Muscle of leg (tissue), 11 donors: ENCODE data around the gene PRCP. TPM values are rescaled to one million over a fixed set of nuclear protein-coding genes. Genes with fewer than 3 reads are reported as not detected.
"Not testable (repeated sequence)": the region's sequence is repeated elsewhere in the genome, so short reads cannot be mapped to it uniquely, and the experiment has no call there.

Source experiments
- DNase-seq: peaks from one replicate; pipeline ENCODE4 v3.0.0; 2013
- H3K27ac ChIP-seq: one replicate; pipeline ENCODE4 v1.5.1; 2013; ENCODE audit warnings: mild to moderate bottlenecking, low read length, control low read depth
- H3K27me3 ChIP-seq: one replicate; pipeline ENCODE4 v1.6.1; 2013; ENCODE audit warnings: low read length; ENCODE audit not compliant: control insufficient read depth, insufficient read depth
- H3K36me3 ChIP-seq: one replicate; pipeline ENCODE4 v1.6.1; 2013; ENCODE audit warnings: low read length; ENCODE audit not compliant: control insufficient read depth, insufficient read depth
- H3K4me1 ChIP-seq: one replicate; pipeline ENCODE4 v1.6.1; 2013; ENCODE audit warnings: low read length; ENCODE audit not compliant: control insufficient read depth, insufficient read depth
- H3K4me3 ChIP-seq: one replicate; pipeline ENCODE4 v1.5.1; 2013; ENCODE audit warnings: low read length, control low read depth
- H3K9me3 ChIP-seq: replicated peaks from 2 replicates; pipeline ENCODE4 v1.6.1; 2013; ENCODE audit warnings: low read depth, low read length; ENCODE audit not compliant: control insufficient read depth
- WGBS: methylation state at CpG from one replicate; pipeline ENCODE4 v1.1.5; 2013; ENCODE audit warnings: missing lambda C conversion rate; ENCODE audit not compliant: insufficient coverage; 5-methylcytosine and 5-hydroxymethylcytosine counted together
- polyA plus RNA-seq, 8 donors: library from polyadenylated mRNA; unstranded; fragments of 120-200 nt; gene quantifications; one replicate each; pipeline versions ENCODE4 v1.2.1 to v1.2.3, GENCODE V29; 2013; ENCODE audit warnings: inconsistent platforms in 1 of 8, low replicate concordance in 1 of 8; ENCODE audit not compliant: insufficient read length in 8 of 8, insufficient read depth in 1 of 8
- total RNA-seq: library from RNA; stranded (reverse); fragments of 120-200 nt; gene quantifications from one replicate; pipeline ENCODE4 v1.2.4, GENCODE V29; 2013

PRCP gene
- total and polyA plus RNA-seq, 9 donors: 80.3 to 119 (median 101) TPM

DNA sequence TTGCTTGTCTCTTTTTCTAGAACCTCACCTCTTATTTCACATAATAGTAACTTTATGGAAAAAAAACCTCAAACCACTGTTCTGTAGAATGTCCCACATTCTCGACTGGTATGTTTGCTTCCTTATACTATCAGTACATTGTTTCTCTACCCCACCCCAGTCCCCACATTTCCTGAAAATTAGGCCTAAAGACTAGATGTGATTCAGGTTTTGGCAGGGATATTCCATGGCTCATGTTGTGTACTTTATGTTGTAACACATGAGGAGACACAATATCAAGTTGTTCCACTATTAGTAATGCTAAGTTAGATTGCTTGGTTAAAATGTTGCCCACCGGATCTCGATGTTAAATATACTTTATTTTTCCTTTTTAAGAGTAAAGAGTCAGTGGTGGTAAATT lies 36.0 kb upstream of the PRCP start:
- Histone ChIP-seq H3K36me3 (no peaks in the 10 kb centered on the region), H3K27ac (no peak overlapping the region), H3K9me3 (no peaks in the 10 kb centered on the region), H3K4me1 (no peaks in the 10 kb centered on the region), H3K27me3 (no peaks in the 10 kb centered on the region), H3K4me3 (no peak overlapping the region)
- no CpG with 5 or more reads among the region's 3 CpGs for WGBS
- no peak for DNase-seq

- Histone ChIP-seq H3K4me3 (no peak overlapping the region), H3K36me3 (no peaks in the 10 kb centered on the region), H3K4me1 (no peaks in the 10 kb centered on the region), H3K27me3 (no peaks in the 10 kb centered on the region), H3K9me3 (no peaks in the 10 kb centered on the region), H3K27ac (no peak overlapping the region)
- no CpG with 5 or more reads among the region's 1 CpG for WGBS
- no peak for DNase-seq
Observed at GRCh38 chr11:82932564-82932963, 32.3 kb upstream of the PRCP start.

GRCh38 chr11:82930734-82931133 lies 30.5 kb upstream of the PRCP start:
- DNase-seq: no peak
- WGBS: no CpG with 5 or more reads among the region's 2 CpGs
- Histone ChIP-seq H3K36me3 (no peaks in the 10 kb centered on the region), H3K27ac (no peak overlapping the region), H3K9me3 (no peaks in the 10 kb centered on the region), H3K4me1 (no peaks in the 10 kb centered on the region), H3K27me3 (no peaks in the 10 kb centered on the region), H3K4me3 (no peak overlapping the region)

- DNase-seq: no peak
- Histone ChIP-seq H3K36me3 (no peaks in the 10 kb centered on the region), H3K9me3 (no peaks in the 10 kb centered on the region), H3K27me3 (no peaks in the 10 kb centered on the region), H3K4me1 (no peaks in the 10 kb centered on the region), H3K27ac (no peak overlapping the region), H3K4me3 (no peak overlapping the region)
- WGBS: no CpG with 5 or more reads among the region's 3 CpGs
Observed at GRCh38 chr11:82930229-82930628, 30.0 kb upstream of the PRCP start.

DNA sequence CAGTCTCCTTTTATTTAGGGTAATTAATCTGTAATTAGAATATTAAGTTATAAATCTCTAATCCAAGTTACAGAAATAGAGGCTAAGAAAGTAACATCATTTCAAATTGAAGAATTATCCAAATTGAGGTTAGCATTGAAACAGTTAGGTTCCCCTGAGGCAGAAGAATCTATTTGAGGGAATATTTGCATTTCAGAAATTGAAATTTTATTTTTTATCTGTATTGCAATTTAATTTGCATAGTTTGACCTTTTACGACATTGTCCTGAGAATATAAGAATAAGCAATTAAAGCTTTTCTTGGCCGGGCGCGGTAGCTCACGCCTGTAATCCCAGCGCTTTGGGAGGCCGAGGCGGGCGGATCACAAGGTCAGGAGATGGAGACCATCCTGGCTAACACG lies 28.9 kb upstream of the PRCP start:
- Histone ChIP-seq H3K9me3 (no peaks in the 10 kb centered on the region), H3K27me3 (no peaks in the 10 kb centered on the region), H3K4me3 (no peak overlapping the region), H3K27ac (no peak overlapping the region), H3K4me1 (no peaks in the 10 kb centered on the region), H3K36me3 (no peaks in the 10 kb centered on the region)
- DNase-seq: no peak
- no CpG with 5 or more reads among the region's 10 CpGs for WGBS

GRCh38 chr11:82927264-82927880 lies 27.1 kb upstream of the PRCP start:
- peak; percentile 57 for DNase-seq
- no peaks in the 10 kb centered on the region for H3K9me3 ChIP-seq
- no peak overlapping the region for H3K4me3 ChIP-seq
- H3K4me1 ChIP-seq: no peaks in the 10 kb centered on the region
- no peaks in the 10 kb centered on the region for H3K36me3 ChIP-seq
- no peak overlapping the region for H3K27ac ChIP-seq
- H3K27me3 ChIP-seq: no peaks in the 10 kb centered on the region

DNA sequence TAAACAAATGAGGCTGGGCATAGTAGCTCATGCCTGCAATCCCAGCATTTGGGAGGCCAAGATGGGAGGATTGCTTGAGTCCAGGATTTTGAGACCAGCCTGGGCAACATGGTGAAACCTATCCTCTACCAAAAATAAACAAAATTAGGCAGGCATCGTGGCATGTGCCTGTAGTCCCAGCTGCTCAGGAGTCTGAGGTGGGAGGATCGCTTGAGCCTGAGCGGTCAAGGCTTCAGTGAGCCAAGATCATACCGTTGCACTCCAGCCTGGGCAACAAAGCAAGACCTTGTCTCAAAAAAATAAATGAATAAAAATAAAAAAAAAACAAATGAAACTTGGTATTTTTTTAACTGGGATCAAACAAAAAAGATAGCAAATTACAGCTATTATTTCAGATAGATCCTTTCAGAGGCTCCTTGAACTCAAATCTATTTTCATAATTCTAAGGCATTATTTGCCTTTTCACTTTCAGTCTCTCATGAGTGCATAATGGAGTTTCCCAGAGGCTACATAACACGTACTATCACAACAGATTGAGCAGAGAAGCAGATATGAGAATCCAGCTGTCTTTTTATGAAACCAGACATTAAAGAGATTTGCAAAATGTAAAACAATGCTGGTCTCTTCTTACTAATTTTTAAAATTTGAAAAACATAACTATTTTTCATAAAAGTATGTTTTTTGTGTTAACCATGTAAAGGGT lies 24.4 kb upstream of the PRCP start:
- no peak for DNase-seq
- Histone ChIP-seq H3K4me1 (no peaks in the 10 kb centered on the region), H3K4me3 (no peak overlapping the region), H3K27me3 (no peaks in the 10 kb centered on the region), H3K9me3 (no peaks in the 10 kb centered on the region), H3K36me3 (no peaks in the 10 kb centered on the region), H3K27ac (no peak overlapping the region)
- 100% methylated on average over 2 of the region's 5 CpGs for WGBS

GRCh38 chr11:82922396-82923173 lies 22.4 kb upstream of the PRCP start:
- H3K9me3 ChIP-seq, H3K27ac ChIP-seq: not testable (repeated sequence)
- WGBS: 87% methylated on average over 3 of the region's 8 CpGs

GRCh38 chr11:82920227-82920626 lies 20.0 kb upstream of the PRCP start:
- no CpG with 5 or more reads among the region's 3 CpGs for WGBS
- H3K27me3 ChIP-seq, H3K36me3 ChIP-seq, H3K4me1 ChIP-seq, DNase-seq, H3K9me3 ChIP-seq, H3K27ac ChIP-seq, H3K4me3 ChIP-seq: not testable (repeated sequence)

More at GRCh38 chr11:82922396-82923173, 22.4 kb upstream of the PRCP start:
- not testable (repeated sequence) for H3K4me1 ChIP-seq, DNase-seq, H3K36me3 ChIP-seq, H3K4me3 ChIP-seq, H3K27me3 ChIP-seq

DNA sequence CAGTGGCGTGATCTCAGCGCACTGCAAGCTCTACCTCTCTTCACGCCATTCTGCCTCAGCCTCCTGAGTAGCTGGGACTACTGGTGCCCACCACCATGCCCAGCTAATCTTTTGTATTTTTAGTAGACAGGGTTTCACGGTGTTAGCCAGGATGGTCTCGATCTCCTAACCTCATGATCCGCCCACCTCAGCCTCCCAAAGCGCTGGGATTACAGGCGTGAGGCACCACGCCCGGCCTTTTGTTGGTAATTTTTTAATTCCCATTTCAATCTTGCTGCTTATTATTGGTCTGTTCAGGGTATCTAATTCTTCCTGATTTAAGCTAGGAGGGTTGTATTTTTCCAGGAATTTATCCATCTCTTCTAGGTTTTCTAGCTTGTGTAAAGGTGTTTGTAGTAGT lies 19.6 kb upstream of the PRCP start:
- H3K4me3 ChIP-seq, H3K27me3 ChIP-seq, H3K4me1 ChIP-seq, DNase-seq, H3K9me3 ChIP-seq, H3K36me3 ChIP-seq, H3K27ac ChIP-seq: not testable (repeated sequence)
- WGBS: 80% methylated on average over 1 of the region's 10 CpGs
